ENCODE measurements around the gene KRT6A.

The KRT6A gene

GRCh38 chr12:52493172-52493571 is at the start of gene KRT6A:
KRT6A (minus strand) TSS chr12:52493257; CDS start chr12:52493188, 69 bp downstream.
- DNase-seq (ENCODE audit: low read depth), result no peak

GRCh38 chr12:52542157-52542556 is 49.1 kb upstream of the KRT6A start:
- DNase-seq (ENCODE audit: low read depth), result no peak

GRCh38 chr12:52541709-52542108 is 48.7 kb upstream of the KRT6A start:
- no peak for DNase-seq (ENCODE audit: low read depth)

GRCh38 chr12:52540531-52540930 is 47.5 kb upstream of the KRT6A start:
- no peak for DNase-seq (ENCODE audit: low read depth)

GRCh38 chr12:52539821-52540173 is 46.7 kb upstream of the KRT6A start:
- DNase-seq (ENCODE audit: low read depth), result no peak

GRCh38 chr12:52539083-52539820 is 46.2 kb upstream of the KRT6A start:
- peak; percentile 56 for DNase-seq (ENCODE audit: low read depth)

GRCh38 chr12:52537101-52537500 is 44.0 kb upstream of the KRT6A start:
- no peak for DNase-seq (ENCODE audit: low read depth)

- no peak for DNase-seq (ENCODE audit: low read depth)
These were observed 42.5 kb upstream of the KRT6A start for GRCh38 chr12:52535574-52535973.

- DNase-seq (ENCODE audit: low read depth), result no peak
These were observed 41.4 kb upstream of the KRT6A start for GRCh38 chr12:52534482-52534881.

- DNase-seq (ENCODE audit: low read depth), result no peak
These were observed 40.8 kb upstream of the KRT6A start for GRCh38 chr12:52533686-52534470.

- no peak for DNase-seq (ENCODE audit: low read depth)
These were observed 39.6 kb upstream of the KRT6A start for GRCh38 chr12:52532636-52533035.

GRCh38 chr12:52531566-52532300 is 38.7 kb upstream of the KRT6A start:
- no peak for DNase-seq (ENCODE audit: low read depth)

- DNase-seq (ENCODE audit: low read depth), result no peak
These were observed 37.8 kb upstream of the KRT6A start for GRCh38 chr12:52530905-52531304.

GRCh38 chr12:52530366-52530765 is 37.3 kb upstream of the KRT6A start:
- DNase-seq (ENCODE audit: low read depth), result no peak

- no peak for DNase-seq (ENCODE audit: low read depth)
These were observed 36.8 kb upstream of the KRT6A start for GRCh38 chr12:52529846-52530245.

GRCh38 chr12:52529417-52529816 is 36.4 kb upstream of the KRT6A start:
- DNase-seq (ENCODE audit: low read depth), result no peak

- DNase-seq (ENCODE audit: low read depth), result no peak
These were observed 35.6 kb upstream of the KRT6A start for GRCh38 chr12:52528641-52529143.

GRCh38 chr12:52527121-52527800 is 34.2 kb upstream of the KRT6A start:
- no peak for DNase-seq (ENCODE audit: low read depth)

- no peak for DNase-seq (ENCODE audit: low read depth)
These were observed 33.5 kb upstream of the KRT6A start for GRCh38 chr12:52526511-52526951.

- DNase-seq (ENCODE audit: low read depth), result no peak
These were observed 32.8 kb upstream of the KRT6A start for GRCh38 chr12:52525661-52526499.

Measured in fibroblast of gingiva (primary cell).